ENCODE measurements around the gene PRKG1.

- TF ChIP-seq CTCF (IDR thresholded peaks at IDR 0.05) (no peak), POLR2A (IDR thresholded peaks at IDR 0.05) (no peak)
These were observed 1037.0 kb downstream of the PRKG1 start for GRCh38 chr10:52111101-52111891.
